Psoas muscle (tissue), 8 donors: ENCODE measurements around the gene VAV2. TPM values are rescaled to one million over a fixed set of nuclear protein-coding genes. Genes with fewer than 3 reads are reported as not detected.

Experiments
- ATAC-seq, 4 donors: fragments of 200-7000 bp; cut with Tn5 transposase; one replicate each; pipeline ENCODE4 v1.9.1; 2020; ENCODE audit warnings: moderate library complexity in 3 of 4, mild to moderate bottlenecking in 2 of 4
- DNase-seq, 2 donors: peaks; one replicate each; pipeline ENCODE4 v3.0.0-alpha.2; 2020
- H3K27ac ChIP-seq: fragments of 200-600 bp; one replicate; pipeline ENCODE4 v1.8.0; 2022
- H3K27me3 ChIP-seq, 3 donors: fragments of 200-600 bp in 1 of 3; one replicate each; pipeline versions ENCODE4 v1.6.1 to v1.8.0; 2013 to 2022; ENCODE audit warnings: low read length in 2 of 3, mild to moderate bottlenecking in 2 of 3, moderate library complexity in 1 of 3; ENCODE audit not compliant: insufficient read depth in 3 of 3
- H3K36me3 ChIP-seq, 2 donors: fragments of 200-600 bp in 1 of 2; one replicate each; pipeline versions ENCODE4 v1.6.1 to v1.8.0; 2013 to 2022; ENCODE audit warnings: low read depth in 1 of 2, mild to moderate bottlenecking in 1 of 2, moderate library complexity in 1 of 2; ENCODE audit not compliant: insufficient read depth in 1 of 2
- H3K4me1 ChIP-seq: fragments of 200-600 bp; one replicate; pipeline ENCODE4 v1.8.0; 2022
- H3K4me3 ChIP-seq: fragments of 200-600 bp; one replicate; pipeline ENCODE4 v1.8.0; 2022; ENCODE audit warnings: mild to moderate bottlenecking
- H3K9me3 ChIP-seq: fragments of 200-600 bp; one replicate; pipeline ENCODE4 v1.8.0; 2022
- WGBS, 3 donors: extraction: QIAGEN DNeasy Blood & Tissue Kit; methylation state at CpG; one replicate each; pipeline versions ENCODE4 v1.1.6 to v1.1.7; 2013; 5-methylcytosine and 5-hydroxymethylcytosine counted together
- intact Hi-C, 2 donors: fragments of 100-400 bp; cut with DNase I; formaldehyde crosslinking; loops; one replicate each; pipeline versions ENCODE4 v1.11.0 to v1.14.2; 2022
- polyA plus RNA-seq, 3 donors: library from polyadenylated mRNA; stranded (reverse); fragments of 200-250 nt; gene quantifications; one replicate each; pipeline ENCODE4 v1.2.3, GENCODE V29; 2013
- total RNA-seq, 4 donors: library from RNA; stranded (reverse); fragmentation: NEBNext Ultra II Directional in 2 of 4; extraction: Animal tissue kit (Norgen Biotek cat#: 25700) in 2 of 4; gene quantifications; one replicate each; pipeline versions ENCODE4 v1.2.1 to v1.2.4, GENCODE V29; 2021 to 2023
- TF ChIP-seq, protein P1 (sequence below): fragments of 200-600 bp; IDR thresholded peaks from one replicate; pipeline ENCODE4 v1.8.0; 2022; ENCODE audit warnings: antibody characterized with exemption
- donor health status: healthy with polysubstance abuse.
- donor health status: DM: no; HTN: no; CAD: no; lungs with moderate emphysema.
- donor health status: Bipolar disorder and iron deficiency.
- donor health status: healthy.
- donor health status: DM: yes; HTN: yes; CAD: no.
- donor health status: DM: no; HTN: no; CAD: no.
- donor health status: DM: no; HTN: no; CAD: no.
- donor health status: DM: yes; HTN: yes; CAD: no.

The VAV2 gene
- total and polyA plus RNA-seq, 7 donors: 0.70 to 2.9 (median 1.4) TPM

DNA sequence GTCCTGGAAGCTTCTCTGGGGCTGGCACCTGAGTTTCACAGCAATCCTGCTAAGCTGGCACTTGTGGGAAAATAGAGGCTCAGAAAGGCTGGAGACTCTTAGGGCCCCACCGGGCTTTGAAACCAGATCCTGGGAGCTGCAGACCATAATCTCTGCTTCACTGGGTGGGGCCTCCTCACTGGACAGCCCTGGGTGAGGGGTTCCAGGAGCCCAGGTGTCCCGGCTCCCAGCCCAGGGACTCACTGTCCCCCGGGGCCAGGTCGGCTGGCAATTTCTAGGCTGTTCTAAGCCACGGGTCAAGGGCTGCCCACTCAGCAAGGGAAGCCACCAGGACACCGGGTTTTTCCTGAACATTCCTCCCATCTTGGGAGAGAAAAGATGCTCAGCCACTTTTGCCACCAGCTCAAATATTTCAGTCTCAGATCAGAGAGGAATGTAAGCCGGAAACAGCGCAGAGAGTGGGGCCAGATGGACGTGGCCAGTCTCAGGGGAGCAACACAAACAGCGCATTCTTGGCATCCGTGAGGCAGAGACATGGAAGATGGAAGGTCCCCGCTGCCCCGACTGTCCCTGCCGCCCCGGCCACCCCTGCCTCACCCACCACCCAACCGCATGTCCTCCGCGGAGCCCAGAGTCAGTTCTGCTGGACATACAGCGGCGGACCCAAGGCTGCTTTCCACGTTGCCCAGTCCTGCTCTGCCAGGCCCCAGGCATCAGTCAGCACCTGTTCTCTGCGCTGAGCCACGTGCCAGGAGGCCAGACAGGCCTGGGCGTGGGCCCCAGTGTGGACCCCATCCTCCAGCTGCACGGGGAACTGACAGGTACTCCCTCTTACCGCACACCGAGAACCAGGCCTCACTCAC is 72.6 kb downstream of the VAV2 start:
- H3K4me1 ChIP-seq: no peaks in the 10 kb centered on the region
- no peak overlapping the region for H3K27ac ChIP-seq
- TF ChIP-seq, protein P1, sequence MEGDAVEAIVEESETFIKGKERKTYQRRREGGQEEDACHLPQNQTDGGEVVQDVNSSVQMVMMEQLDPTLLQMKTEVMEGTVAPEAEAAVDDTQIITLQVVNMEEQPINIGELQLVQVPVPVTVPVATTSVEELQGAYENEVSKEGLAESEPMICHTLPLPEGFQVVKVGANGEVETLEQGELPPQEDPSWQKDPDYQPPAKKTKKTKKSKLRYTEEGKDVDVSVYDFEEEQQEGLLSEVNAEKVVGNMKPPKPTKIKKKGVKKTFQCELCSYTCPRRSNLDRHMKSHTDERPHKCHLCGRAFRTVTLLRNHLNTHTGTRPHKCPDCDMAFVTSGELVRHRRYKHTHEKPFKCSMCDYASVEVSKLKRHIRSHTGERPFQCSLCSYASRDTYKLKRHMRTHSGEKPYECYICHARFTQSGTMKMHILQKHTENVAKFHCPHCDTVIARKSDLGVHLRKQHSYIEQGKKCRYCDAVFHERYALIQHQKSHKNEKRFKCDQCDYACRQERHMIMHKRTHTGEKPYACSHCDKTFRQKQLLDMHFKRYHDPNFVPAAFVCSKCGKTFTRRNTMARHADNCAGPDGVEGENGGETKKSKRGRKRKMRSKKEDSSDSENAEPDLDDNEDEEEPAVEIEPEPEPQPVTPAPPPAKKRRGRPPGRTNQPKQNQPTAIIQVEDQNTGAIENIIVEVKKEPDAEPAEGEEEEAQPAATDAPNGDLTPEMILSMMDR: no peak
- whole genome bisulfite sequencing, 3 donors: 33 to 58% (median 40%) methylated on average over 24 to 27 of the region's 27 CpGs
- intact Hi-C loops: loop anchor here in 1 of 2 donors (5.0 to 10.0 kb wide), 2 partner anchors 82 to 845 kb away; no protein-coding TSS in a partner anchor
- H3K9me3 ChIP-seq: no peaks in the 10 kb centered on the region
- no peak for DNase-seq
- H3K4me3 ChIP-seq: no peak overlapping the region
- no peak for ATAC-seq
- no peaks in the 10 kb centered on the region for H3K36me3 ChIP-seq
- peaks cover 0 to 24% (median 5%) of the 10 kb centered on the region in 3 donors for H3K27me3 ChIP-seq

DNA sequence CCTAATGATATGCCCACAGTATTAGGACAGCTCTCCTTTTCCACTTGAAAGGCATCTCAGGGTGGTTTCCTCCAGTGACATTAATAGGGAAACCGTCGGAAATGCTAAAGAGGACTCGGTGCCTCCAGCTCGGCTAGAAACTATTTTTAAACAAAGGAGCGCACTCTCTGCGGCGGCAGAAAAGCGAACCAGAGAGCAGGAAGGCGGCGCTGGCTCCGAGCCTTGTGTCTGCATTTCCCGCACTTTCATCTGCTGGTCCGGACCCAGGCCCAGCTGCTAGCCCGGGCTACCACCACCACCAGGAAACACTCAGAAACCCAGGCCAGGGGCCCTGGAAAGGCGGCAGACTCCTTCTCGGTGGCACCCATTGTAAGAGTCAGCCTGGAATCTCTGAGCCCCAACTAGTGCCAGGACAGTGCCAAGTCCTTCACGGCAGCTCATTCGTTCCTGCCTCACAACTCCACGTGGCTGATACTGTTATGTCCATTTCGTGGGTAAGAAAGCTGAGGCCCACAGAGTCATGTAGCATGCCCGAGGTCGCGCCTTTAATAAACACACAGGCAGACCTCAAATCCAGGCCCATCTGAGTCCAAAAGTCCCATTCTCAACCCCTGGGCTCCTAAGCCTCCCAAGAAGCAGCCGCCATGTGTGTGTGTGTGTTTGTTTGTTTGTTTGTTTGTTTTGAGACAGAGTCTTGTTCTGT is 73.9 kb downstream of the VAV2 start:
- ATAC-seq (no peak), DNase-seq (no peak)
- WGBS, 3 donors: 67 to 80% (median 75%) methylated on average over 24 of the region's 24 CpGs
- Histone ChIP-seq H3K36me3 (no peaks in the 10 kb centered on the region), H3K4me1 (no peaks in the 10 kb centered on the region), H3K4me3 (no peak overlapping the region), H3K27ac (no peak overlapping the region), H3K27me3 (peaks cover 0 to 26% (median 6%) of the 10 kb centered on the region in 3 donors), H3K9me3 (no peaks in the 10 kb centered on the region)
- TF ChIP-seq, protein P1: no peak
- intact Hi-C loops: loop anchor here in 1 of 2 donors (5.0 to 10.0 kb wide), 2 partner anchors 81 to 843 kb away; no protein-coding TSS in a partner anchor

DNA sequence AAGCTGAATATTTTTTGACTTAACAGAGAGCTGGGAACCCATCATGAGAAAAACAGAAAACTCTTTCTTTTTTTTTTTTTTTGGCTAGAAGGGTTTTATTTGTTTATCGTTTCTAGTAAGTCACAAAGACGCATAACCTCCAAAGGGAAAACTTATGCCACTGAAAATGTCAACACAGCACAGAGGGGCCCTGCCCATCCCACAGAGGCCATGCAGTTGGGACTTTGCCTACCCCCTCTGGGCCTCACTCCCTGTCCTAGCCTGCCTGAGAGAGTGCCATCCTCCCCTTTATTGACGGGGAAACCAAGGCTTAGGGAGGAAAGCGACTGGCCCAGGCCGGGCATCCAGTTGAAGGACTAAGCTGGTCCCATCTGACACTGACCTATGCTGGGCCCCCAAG is 74.7 kb downstream of the VAV2 start:
- Histone ChIP-seq H3K9me3 (no peaks in the 10 kb centered on the region), H3K4me3 (no peak overlapping the region), H3K36me3 (no peaks in the 10 kb centered on the region), H3K27ac (no peak overlapping the region), H3K27me3 (peaks cover 0 to 35% (median 9%) of the 10 kb centered on the region in 3 donors), H3K4me1 (no peaks in the 10 kb centered on the region)
- intact Hi-C loops: loop anchor here in 1 of 2 donors (5.0 to 10.0 kb wide), 2 partner anchors 80 to 843 kb away; no protein-coding TSS in a partner anchor
- ATAC-seq: no peak
- 82 to 85% (median 85%) methylated on average over 5 of the region's 5 CpGs for WGBS, 3 donors
- TF ChIP-seq, protein P1: no peak
- DNase-seq: no peak

DNA sequence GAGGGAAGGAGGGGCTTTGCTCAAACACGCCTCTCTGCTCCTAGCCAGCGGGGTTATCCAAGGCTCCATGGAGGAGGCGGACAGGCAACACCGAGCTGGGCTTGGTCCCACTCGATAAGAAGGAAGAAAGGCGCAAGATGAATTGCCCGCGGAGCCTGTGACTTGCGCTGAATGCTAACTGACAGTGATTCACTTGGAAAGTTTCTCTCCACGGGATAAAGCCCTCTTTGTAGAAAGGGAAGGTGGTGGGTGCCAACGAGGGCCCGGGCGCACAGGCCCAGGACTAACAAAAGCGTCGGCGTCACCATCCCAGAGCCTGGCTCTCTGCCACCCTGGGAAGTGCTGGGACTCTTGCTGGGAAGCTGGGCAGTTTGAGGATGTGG is 76.0 kb downstream of the VAV2 start:
- DNase-seq (no peak), ATAC-seq (no peak)
- no peak overlapping the region for H3K27ac ChIP-seq
- no peaks in the 10 kb centered on the region for H3K9me3 ChIP-seq
- H3K4me3 ChIP-seq: no peak overlapping the region
- TF ChIP-seq, protein P1: no peak
- no peaks in the 10 kb centered on the region for H3K4me1 ChIP-seq
- no peaks in the 10 kb centered on the region for H3K36me3 ChIP-seq
- 33 to 49% (median 38%) methylated on average over 16 of the region's 16 CpGs for WGBS, 3 donors
- intact Hi-C loops: loop anchor here in 1 of 2 donors (5.0 to 10.0 kb wide), 2 partner anchors 79 to 841 kb away; no protein-coding TSS in a partner anchor
- H3K27me3 ChIP-seq: peaks cover 0 to 41% (median 9%) of the 10 kb centered on the region in 3 donors
